ENCODE results near the gene DSCAM. TPM values are rescaled to one million over a fixed set of nuclear protein-coding genes. Genes with fewer than 3 reads are reported as not detected.

Gene DSCAM
- total RNA-seq, 1 donor: not detected

DNA sequence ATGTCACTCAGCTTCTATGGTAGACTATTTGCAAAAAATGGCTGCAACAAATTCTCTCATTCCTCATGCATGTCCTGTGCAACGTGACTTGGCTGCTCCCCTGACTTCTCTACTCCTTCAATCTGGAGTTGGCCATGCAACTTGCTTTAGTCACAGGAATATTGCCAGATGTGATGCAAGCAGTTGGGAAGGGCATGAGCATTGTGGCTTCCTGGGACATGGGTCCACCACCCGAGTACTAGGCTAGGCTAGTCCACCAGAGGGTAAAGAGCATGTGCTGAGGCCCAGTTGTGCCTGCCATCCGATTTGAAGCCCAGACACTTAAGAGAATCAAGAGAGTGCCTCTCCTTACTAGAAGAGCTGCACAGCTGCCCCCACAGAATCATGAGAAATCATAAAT, 89.6 kb downstream of the DSCAM start:
- no peak for DNase-seq (ENCODE audit: insufficient read length, low spot score, missing footprints)
- Histone ChIP-seq H3K27ac (ENCODE audit: low read depth, low read length) (no peak overlapping the region), H4K20me1 (ENCODE audit: insufficient read depth, low read length) (no peaks in the 10 kb centered on the region), H3K79me2 (ENCODE audit: insufficient read depth, low read length) (no peaks in the 10 kb centered on the region), H3K36me3 (ENCODE audit: insufficient read depth, low read length) (no peaks in the 10 kb centered on the region), H3K4me1 (ENCODE audit: insufficient read depth, low read length) (no peaks in the 10 kb centered on the region), H3K27me3 (ENCODE audit: insufficient read depth, low read length) (no peaks in the 10 kb centered on the region), H3K4me3 (ENCODE audit: insufficient read depth, low read length) (no peak overlapping the region), H2AFZ (ENCODE audit: low read length) (no peak overlapping the region), H3K9me3 (ENCODE audit: low read depth, low read length) (peaks cover 4% of the 10 kb centered on the region), H3K4me2 (ENCODE audit: insufficient read depth, low read length) (no peak overlapping the region)
- TF ChIP-seq, protein P1, sequence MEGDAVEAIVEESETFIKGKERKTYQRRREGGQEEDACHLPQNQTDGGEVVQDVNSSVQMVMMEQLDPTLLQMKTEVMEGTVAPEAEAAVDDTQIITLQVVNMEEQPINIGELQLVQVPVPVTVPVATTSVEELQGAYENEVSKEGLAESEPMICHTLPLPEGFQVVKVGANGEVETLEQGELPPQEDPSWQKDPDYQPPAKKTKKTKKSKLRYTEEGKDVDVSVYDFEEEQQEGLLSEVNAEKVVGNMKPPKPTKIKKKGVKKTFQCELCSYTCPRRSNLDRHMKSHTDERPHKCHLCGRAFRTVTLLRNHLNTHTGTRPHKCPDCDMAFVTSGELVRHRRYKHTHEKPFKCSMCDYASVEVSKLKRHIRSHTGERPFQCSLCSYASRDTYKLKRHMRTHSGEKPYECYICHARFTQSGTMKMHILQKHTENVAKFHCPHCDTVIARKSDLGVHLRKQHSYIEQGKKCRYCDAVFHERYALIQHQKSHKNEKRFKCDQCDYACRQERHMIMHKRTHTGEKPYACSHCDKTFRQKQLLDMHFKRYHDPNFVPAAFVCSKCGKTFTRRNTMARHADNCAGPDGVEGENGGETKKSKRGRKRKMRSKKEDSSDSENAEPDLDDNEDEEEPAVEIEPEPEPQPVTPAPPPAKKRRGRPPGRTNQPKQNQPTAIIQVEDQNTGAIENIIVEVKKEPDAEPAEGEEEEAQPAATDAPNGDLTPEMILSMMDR (IDR thresholded peaks at IDR 0.05; ENCODE audit: extremely low read depth, low read depth, low read length): no peak

DNA sequence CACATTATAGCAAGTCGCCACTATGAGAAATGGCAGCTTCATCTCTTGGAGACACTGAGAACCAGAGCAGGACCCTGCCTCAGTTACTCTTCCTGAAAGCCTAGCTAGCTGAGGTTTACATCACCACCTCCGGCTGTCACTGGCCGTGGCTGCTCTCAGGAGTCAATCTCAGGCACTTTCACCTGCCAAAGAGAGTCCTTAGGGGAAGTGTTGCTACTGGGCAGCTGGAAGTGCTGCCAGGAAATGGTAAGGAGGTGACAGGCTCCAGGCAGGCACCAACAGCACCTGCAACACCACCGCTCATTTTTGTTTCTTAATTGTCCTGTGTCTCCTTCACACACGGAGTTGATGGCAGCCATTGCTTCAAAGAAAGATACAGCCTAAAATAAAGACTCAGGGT, 92.5 kb downstream of the DSCAM start:
- no peak overlapping the region for H3K4me2 ChIP-seq (ENCODE audit: insufficient read depth, low read length)
- H2AFZ ChIP-seq (ENCODE audit: low read length): no peak overlapping the region
- H3K4me3 ChIP-seq (ENCODE audit: insufficient read depth, low read length): no peak overlapping the region
- H3K79me2 ChIP-seq (ENCODE audit: insufficient read depth, low read length): no peaks in the 10 kb centered on the region
- H3K36me3 ChIP-seq (ENCODE audit: insufficient read depth, low read length): no peaks in the 10 kb centered on the region
- DNase-seq (ENCODE audit: insufficient read length, low spot score, missing footprints): no peak
- H3K4me1 ChIP-seq (ENCODE audit: insufficient read depth, low read length): no peaks in the 10 kb centered on the region
- TF ChIP-seq, protein P1 (IDR thresholded peaks at IDR 0.05; ENCODE audit: extremely low read depth, low read depth, low read length): no peak
- H4K20me1 ChIP-seq (ENCODE audit: insufficient read depth, low read length): no peaks in the 10 kb centered on the region
- peaks cover 4% of the 10 kb centered on the region for H3K9me3 ChIP-seq (ENCODE audit: low read depth, low read length)
- no peak overlapping the region for H3K27ac ChIP-seq (ENCODE audit: low read depth, low read length)
- H3K27me3 ChIP-seq (ENCODE audit: insufficient read depth, low read length): no peaks in the 10 kb centered on the region

DNA sequence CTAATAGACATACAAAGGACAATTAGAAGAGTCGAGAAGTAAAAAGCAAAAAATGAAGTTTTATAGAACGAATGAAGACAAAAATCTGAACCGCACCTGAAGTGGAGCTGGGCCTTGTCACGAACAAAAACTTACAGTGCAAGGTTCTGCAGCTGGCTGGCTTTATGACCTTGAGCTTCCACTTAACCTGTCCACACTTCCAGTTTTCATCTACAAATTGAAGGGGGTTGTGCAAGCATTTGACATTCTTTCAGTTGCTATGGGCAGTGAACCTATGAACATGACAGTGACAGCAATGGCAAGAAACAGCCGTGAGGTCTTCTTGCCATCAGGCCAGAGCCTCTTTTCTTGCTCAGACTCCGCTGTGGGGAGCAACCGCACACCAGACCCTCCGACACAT, 93.2 kb downstream of the DSCAM start:
- Histone ChIP-seq H3K79me2 (ENCODE audit: insufficient read depth, low read length) (no peaks in the 10 kb centered on the region), H3K4me2 (ENCODE audit: insufficient read depth, low read length) (no peak overlapping the region), H4K20me1 (ENCODE audit: insufficient read depth, low read length) (no peaks in the 10 kb centered on the region), H3K4me3 (ENCODE audit: insufficient read depth, low read length) (no peak overlapping the region), H3K27me3 (ENCODE audit: insufficient read depth, low read length) (no peaks in the 10 kb centered on the region), H2AFZ (ENCODE audit: low read length) (no peak overlapping the region), H3K4me1 (ENCODE audit: insufficient read depth, low read length) (no peaks in the 10 kb centered on the region), H3K27ac (ENCODE audit: low read depth, low read length) (no peak overlapping the region), H3K9me3 (ENCODE audit: low read depth, low read length) (peaks cover 4% of the 10 kb centered on the region), H3K36me3 (ENCODE audit: insufficient read depth, low read length) (no peaks in the 10 kb centered on the region)
- DNase-seq (ENCODE audit: insufficient read length, low spot score, missing footprints): no peak
- TF ChIP-seq, protein P1 (IDR thresholded peaks at IDR 0.05; ENCODE audit: extremely low read depth, low read depth, low read length): no peak

DNA sequence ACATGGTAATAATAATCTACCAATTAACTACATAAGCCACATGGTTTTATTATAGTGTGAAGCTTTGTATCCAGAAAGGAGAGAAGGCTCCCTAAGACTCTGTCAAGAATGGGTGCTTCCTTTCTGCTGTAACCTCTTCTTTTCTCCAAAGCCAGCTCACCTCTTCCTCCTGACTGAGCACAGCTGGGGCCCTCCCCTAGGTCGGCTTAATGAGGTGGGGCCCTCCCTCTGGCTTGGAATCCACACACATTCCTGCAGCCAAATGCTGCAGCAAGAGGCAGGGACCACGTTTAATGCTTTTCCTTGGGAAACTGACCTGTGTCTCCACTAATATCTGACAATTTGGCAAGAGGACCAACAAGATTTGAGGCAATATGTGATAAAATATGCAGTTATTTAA, 94.8 kb downstream of the DSCAM start:
- Histone ChIP-seq H4K20me1 (ENCODE audit: insufficient read depth, low read length) (no peaks in the 10 kb centered on the region), H3K27me3 (ENCODE audit: insufficient read depth, low read length) (no peaks in the 10 kb centered on the region), H3K4me1 (ENCODE audit: insufficient read depth, low read length) (no peaks in the 10 kb centered on the region)

More for the DNA sequence above, 94.8 kb downstream of the DSCAM start:
- H3K27ac ChIP-seq (ENCODE audit: low read depth, low read length): no peak overlapping the region
- no peak overlapping the region for H3K4me2 ChIP-seq (ENCODE audit: insufficient read depth, low read length)
- TF ChIP-seq, protein P1 (IDR thresholded peaks at IDR 0.05; ENCODE audit: extremely low read depth, low read depth, low read length): no peak
- H3K79me2 ChIP-seq (ENCODE audit: insufficient read depth, low read length): no peaks in the 10 kb centered on the region
- no peaks in the 10 kb centered on the region for H3K9me3 ChIP-seq (ENCODE audit: low read depth, low read length)
- no peaks in the 10 kb centered on the region for H3K36me3 ChIP-seq (ENCODE audit: insufficient read depth, low read length)
- no peak overlapping the region for H3K4me3 ChIP-seq (ENCODE audit: insufficient read depth, low read length)
- DNase-seq (ENCODE audit: insufficient read length, low spot score, missing footprints): no peak
- H2AFZ ChIP-seq (ENCODE audit: low read length): no peak overlapping the region

Measured in osteoblast (primary cell).